WTC11 (cell line): Measurements from ENCODE around the gene ENGASE. TPM values are rescaled to one million over a fixed set of nuclear protein-coding genes. Genes with fewer than 3 reads are reported as not detected.

Experiments used
- AR ChIP-seq: fragments of 250-450 bp; sonication (Bioruptor Pico); IDR thresholded peaks from 2 replicates; pipeline ENCODE4 v1.9.0; 2021; ENCODE audit warnings: mild to moderate bottlenecking
- ARID4B ChIP-seq: sonication (generic); formaldehyde crosslinking; IDR thresholded peaks from 2 replicates; pipeline ENCODE4 v1.8.0; 2023; ENCODE audit warnings: missing genetic modification reagents, mild to moderate bottlenecking, borderline replicate concordance
- ATF1 ChIP-seq: sonication (generic); formaldehyde crosslinking; IDR thresholded peaks from 2 replicates; pipeline ENCODE4 v1.8.1; 2023; ENCODE audit warnings: mild to moderate bottlenecking, moderate library complexity, missing genetic modification reagents
- IRF2 ChIP-seq: sonication (generic); formaldehyde crosslinking; IDR thresholded peaks from 2 replicates; pipeline ENCODE4 v1.8.0; 2022; ENCODE audit warnings: low read depth, missing genetic modification reagents, borderline replicate concordance
- JAZF1 ChIP-seq: fragments of 250-450 bp; sonication (Bioruptor Pico); IDR thresholded peaks from 2 replicates; pipeline ENCODE4 v1.9.0; 2021; ENCODE audit warnings: moderate library complexity, mild to moderate bottlenecking, inconsistent platforms
- RORB ChIP-seq: fragments of 250-450 bp; sonication (Bioruptor Pico); IDR thresholded peaks from 2 replicates; pipeline ENCODE4 v1.9.0; 2021; ENCODE audit warnings: mild to moderate bottlenecking
- SOX15 ChIP-seq: fragments of 250-450 bp; sonication (Bioruptor Pico); IDR thresholded peaks from 2 replicates; pipeline ENCODE4 v1.9.0; 2021; ENCODE audit warnings: mild to moderate bottlenecking
- TCF7 ChIP-seq: sonication (generic); formaldehyde crosslinking; IDR thresholded peaks from 2 replicates; pipeline ENCODE4 v1.8.0; 2022; ENCODE audit warnings: mild to moderate bottlenecking, low read depth, missing genetic modification reagents, moderate library complexity
- TEAD4 ChIP-seq: sonication (generic); formaldehyde crosslinking; IDR thresholded peaks from 2 replicates; pipeline ENCODE4 v1.8.0; 2022; ENCODE audit warnings: mild to moderate bottlenecking, missing genetic modification reagents
- ZMAT4 ChIP-seq: fragments of 250-450 bp; sonication (Bioruptor Pico); IDR thresholded peaks from 2 replicates; pipeline ENCODE4 v1.9.0; 2021; ENCODE audit warnings: mild to moderate bottlenecking
- ZNF263 ChIP-seq: sonication (generic); formaldehyde crosslinking; IDR thresholded peaks from 2 replicates; pipeline ENCODE4 v1.8.1; 2022; ENCODE audit warnings: low read depth, mild to moderate bottlenecking, moderate library complexity, missing genetic modification reagents
- ZNF512 ChIP-seq: sonication (generic); formaldehyde crosslinking; IDR thresholded peaks from 2 replicates; pipeline ENCODE4 v1.8.1; 2022; ENCODE audit warnings: missing genetic modification reagents, borderline replicate concordance
- ZNF532 ChIP-seq: fragments of 250-450 bp; sonication (Bioruptor Pico); IDR thresholded peaks from 2 replicates; pipeline ENCODE4 v1.9.0; 2021; ENCODE audit warnings: mild to moderate bottlenecking, borderline replicate concordance
- total RNA-seq: library from RNA; stranded (reverse); gene quantifications from 3 replicates; pipeline ENCODE4 v1.2.3, GENCODE V29; 2021

Gene ENGASE
- total RNA-seq, 1 experiment from 2014 or later = 41.6 TPM

- TF ChIP-seq ARID4B (CRISPR knock-in tag) (no peak), SOX15 (CRISPR knock-in tag) (no peak), TCF7 (no peak), ZMAT4 (CRISPR knock-in tag) (no peak), AR (CRISPR knock-in tag) (no peak), TEAD4 (CRISPR knock-in tag) (no peak), IRF2 (CRISPR knock-in tag) (no peak), JAZF1 (CRISPR knock-in tag) (no peak), RORB (CRISPR knock-in tag) (no peak), ZNF532 (CRISPR knock-in tag) (no peak), ZNF512 (CRISPR knock-in tag) (no peak), ZNF263 (CRISPR knock-in tag) (no peak), ATF1 (no peak)
Measured at GRCh38 chr17:79114458-79115301, 40.1 kb downstream of the ENGASE start (continued).
